Glutamatergic neuron (in vitro differentiated cells): ENCODE measurements around the gene SIAH2. TPM values are rescaled to one million over a fixed set of nuclear protein-coding genes. Genes with fewer than 3 reads are reported as not detected.
A peak's percentile ranks its signal among the peaks of the same experiment; 100 is the strongest.

Experiments used
- DNase-seq: peaks from one replicate; pipeline ENCODE4 v3.0.0; 2022
- H3K27ac Mint-ChIP-seq: one replicate; pipeline ENCODE4 v1.8.0; 2020; ENCODE audit warnings: mild to moderate bottlenecking, mixed read lengths, inconsistent platforms; ENCODE audit not compliant: unreplicated experiment
- H3K27me3 Mint-ChIP-seq: one replicate; pipeline ENCODE4 v1.8.0; 2020; ENCODE audit warnings: mild to moderate bottlenecking, moderate library complexity, mixed read lengths, inconsistent platforms; ENCODE audit not compliant: unreplicated experiment
- H3K36me3 Mint-ChIP-seq: one replicate; pipeline ENCODE4 v1.8.0; 2020; ENCODE audit warnings: mild to moderate bottlenecking, mixed read lengths, inconsistent platforms; ENCODE audit not compliant: unreplicated experiment
- H3K4me1 Mint-ChIP-seq: one replicate; pipeline ENCODE4 v1.8.0; 2020; ENCODE audit warnings: mild to moderate bottlenecking, low read depth, mixed read lengths, inconsistent platforms; ENCODE audit not compliant: unreplicated experiment
- H3K4me3 Mint-ChIP-seq: one replicate; pipeline ENCODE4 v1.8.0; 2020; ENCODE audit warnings: mild to moderate bottlenecking, mixed read lengths, inconsistent platforms; ENCODE audit not compliant: unreplicated experiment
- H3K9me3 Mint-ChIP-seq: one replicate; pipeline ENCODE4 v1.8.0; 2020; ENCODE audit warnings: mild to moderate bottlenecking, moderate library complexity, mixed read lengths, inconsistent platforms; ENCODE audit not compliant: unreplicated experiment
- CTCF ChIP-seq: fragments of 200-600 bp; sonication (generic); IDR thresholded peaks from one replicate; pipeline ENCODE4 v1.5.0; 2021; ENCODE audit not compliant: partially characterized antibody, unreplicated experiment
- total RNA-seq: library from RNA; stranded (reverse); fragmentation: NEBNext Ultra II Directional; extraction: Animal tissue kit (Norgen Biotek cat#: 25700); gene quantifications from one replicate; pipeline ENCODE4 v1.2.1, GENCODE V29; 2021; ENCODE audit not compliant: unreplicated experiment

SIAH2 gene
- total RNA-seq, 1 donor from 2014 or later: 9.6 TPM

- no peak for TF ChIP-seq CTCF
- H3K27me3 Mint-ChIP-seq: no peaks in the 10 kb centered on the region
- H3K4me3 Mint-ChIP-seq: no peak overlapping the region
- no peaks in the 10 kb centered on the region for H3K36me3 Mint-ChIP-seq
- no peak overlapping the region for H3K27ac Mint-ChIP-seq
- no peaks in the 10 kb centered on the region for H3K9me3 Mint-ChIP-seq
- no peak for DNase-seq
- H3K4me1 Mint-ChIP-seq: peaks cover 2% of the 10 kb centered on the region
Observed at GRCh38 chr3:150793641-150794040, 30.7 kb upstream of the SIAH2 start.

GRCh38 chr3:150790629-150791028, 27.7 kb upstream of the SIAH2 start:
- TF ChIP-seq CTCF: no peak
- Mint-ChIP-seq H3K4me1 (peaks cover 2% of the 10 kb centered on the region), H3K9me3 (no peaks in the 10 kb centered on the region), H3K4me3 (no peak overlapping the region), H3K27ac (no peak overlapping the region), H3K27me3 (no peaks in the 10 kb centered on the region), H3K36me3 (no peaks in the 10 kb centered on the region)
- DNase-seq: no peak

GRCh38 chr3:150789451-150789850, 26.5 kb upstream of the SIAH2 start:
- Mint-ChIP-seq H3K27ac (no peak overlapping the region), H3K4me1 (peaks cover 2% of the 10 kb centered on the region), H3K9me3 (no peaks in the 10 kb centered on the region), H3K36me3 (no peaks in the 10 kb centered on the region), H3K4me3 (no peak overlapping the region), H3K27me3 (no peaks in the 10 kb centered on the region)
- DNase-seq: no peak
- TF ChIP-seq CTCF: no peak

GRCh38 chr3:150787741-150788370, 24.9 kb upstream of the SIAH2 start:
- Mint-ChIP-seq H3K27ac (no peak overlapping the region), H3K4me3 (no peak overlapping the region), H3K36me3 (no peaks in the 10 kb centered on the region), H3K4me1 (peaks cover 2% of the 10 kb centered on the region), H3K27me3 (no peaks in the 10 kb centered on the region), H3K9me3 (peaks cover under 1% of the 10 kb centered on the region)
- TF ChIP-seq CTCF: peak; percentile 89
- DNase-seq: peak; percentile 94

GRCh38 chr3:150786791-150787190, 23.8 kb upstream of the SIAH2 start:
- H3K27me3 Mint-ChIP-seq: no peaks in the 10 kb centered on the region
- no peak for DNase-seq
- TF ChIP-seq CTCF: no peak
- peaks cover 2% of the 10 kb centered on the region for H3K4me1 Mint-ChIP-seq
- H3K36me3 Mint-ChIP-seq: no peaks in the 10 kb centered on the region
- H3K4me3 Mint-ChIP-seq: no peak overlapping the region
- H3K27ac Mint-ChIP-seq: no peak overlapping the region
- H3K9me3 Mint-ChIP-seq: peaks cover 2% of the 10 kb centered on the region
